Glomerular visceral epithelial cell (primary cell): ENCODE measurements around the gene PEPD.
"Not testable (repeated sequence)": the region's sequence is repeated elsewhere in the genome, so short reads cannot be mapped to it uniquely, and the experiment has no call there.

ENCODE experiments used
- DNase-seq: peaks from one replicate; pipeline ENCODE4 v3.0.0-alpha.2; 2016; ENCODE audit errors: extremely low spot score

PEPD gene

DNA sequence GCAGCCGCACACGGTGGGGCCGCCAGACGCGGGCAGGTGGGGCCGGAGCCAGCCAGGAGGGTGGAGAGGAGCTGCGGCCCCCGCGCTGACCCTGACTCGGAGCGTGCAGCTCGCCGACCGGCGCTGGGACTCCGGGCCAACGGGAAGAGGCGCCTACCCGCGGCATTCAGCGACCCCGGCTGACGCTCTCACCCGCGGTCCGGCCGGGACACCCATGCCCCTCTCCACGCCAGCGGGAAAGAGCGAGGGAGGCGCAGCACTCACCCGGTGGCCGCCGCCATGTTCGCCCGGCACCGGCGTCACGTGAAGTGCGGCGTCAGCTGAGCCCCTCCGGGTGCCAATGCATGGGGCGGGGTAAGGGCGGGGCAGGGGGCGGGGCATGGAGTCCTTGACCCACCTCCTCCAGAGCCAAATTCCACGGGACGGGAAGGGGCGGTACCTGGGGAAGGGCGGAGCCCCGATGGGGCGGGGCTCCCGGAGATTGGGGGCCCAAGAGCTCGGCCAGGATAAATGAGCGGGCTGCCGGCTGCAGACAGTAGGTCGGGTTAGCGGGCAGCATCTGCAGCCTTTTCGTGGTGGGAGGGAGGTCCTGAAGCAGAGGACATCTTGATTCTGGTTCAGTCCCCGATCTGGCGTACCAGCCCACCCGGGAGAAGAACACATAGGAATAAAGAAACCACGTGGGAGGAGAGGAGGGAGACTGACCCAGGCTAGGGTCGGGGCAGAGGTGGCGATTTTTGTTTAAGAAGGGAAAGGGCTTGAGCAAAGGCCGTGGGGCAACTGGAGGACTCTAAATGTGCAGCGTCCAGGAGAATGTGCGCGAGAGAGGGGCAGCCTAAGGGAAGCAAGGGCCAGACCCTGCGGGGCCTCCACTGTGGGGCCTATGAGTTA is at the start of gene PEPD:
PEPD (minus strand) TSS at position 312 of the 891 bp plus-strand sequence; CDS start at position 281, 31 bp downstream.
- DNase-seq, result peak; percentile 94

DNA sequence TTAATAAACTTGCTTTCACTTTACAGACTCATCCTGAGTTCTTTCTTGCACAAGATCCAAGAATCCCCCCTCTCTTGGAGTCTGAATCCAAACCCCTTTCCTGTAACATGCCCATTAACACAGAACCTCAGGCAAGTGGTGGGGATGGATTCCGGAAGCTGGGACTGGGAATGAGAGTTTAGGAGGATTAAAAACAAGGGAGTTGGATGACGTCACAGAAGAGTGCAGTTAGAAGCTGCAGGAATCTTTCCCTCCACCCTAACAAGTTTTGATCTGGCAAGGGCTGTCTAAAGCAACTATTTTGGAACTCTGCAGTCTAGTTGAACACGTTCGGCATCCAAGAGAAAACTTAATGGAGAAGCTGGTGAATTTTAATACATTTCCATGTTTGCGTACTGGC is 48.2 kb upstream of the PEPD start:
- DNase-seq, result no peak

DNA sequence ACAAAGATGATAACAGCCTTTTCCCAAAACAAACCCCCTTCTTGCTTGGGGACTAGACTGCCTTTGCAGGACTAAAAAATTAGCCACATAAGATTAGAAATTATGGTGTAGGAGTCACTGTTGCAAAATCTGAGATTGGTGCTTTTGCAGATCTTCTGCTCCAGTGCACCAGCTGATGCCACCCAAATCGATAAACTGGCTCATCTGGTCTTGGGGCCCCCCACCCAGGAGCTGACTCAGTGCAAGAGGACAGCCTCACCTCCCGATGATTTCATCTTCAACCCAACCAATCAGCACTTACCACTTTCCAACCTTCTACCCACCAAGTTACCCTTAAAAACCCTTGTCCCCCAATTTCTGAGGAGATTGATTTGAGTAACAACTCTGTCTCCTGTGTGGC is 47.1 kb upstream of the PEPD start:
- no peak for DNase-seq

DNA sequence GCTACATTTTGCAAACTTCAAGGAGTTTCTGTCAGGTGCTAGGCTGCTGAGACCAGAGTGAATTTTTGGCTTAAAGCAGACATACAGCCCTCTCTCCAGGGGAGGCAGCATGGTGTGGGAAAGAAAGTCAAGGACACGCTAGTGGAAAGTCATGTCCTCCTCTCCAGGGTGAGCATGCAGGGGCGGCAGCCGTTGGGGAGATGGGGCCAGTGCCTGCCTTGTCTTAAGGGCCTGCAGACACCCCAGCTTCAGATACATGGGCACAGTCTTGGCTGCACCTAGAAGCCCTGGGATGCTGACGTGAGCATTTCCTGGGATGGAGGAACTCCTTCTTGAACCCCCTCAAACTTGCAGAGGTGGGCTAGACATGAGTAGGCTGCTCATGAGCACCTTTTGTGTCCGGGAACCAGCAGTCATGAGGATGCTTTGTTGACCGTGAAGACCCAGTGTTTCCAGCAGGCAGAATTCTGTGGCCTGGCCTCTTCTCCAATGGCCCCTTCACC is 43.3 kb upstream of the PEPD start:
- DNase-seq, result no peak

DNA sequence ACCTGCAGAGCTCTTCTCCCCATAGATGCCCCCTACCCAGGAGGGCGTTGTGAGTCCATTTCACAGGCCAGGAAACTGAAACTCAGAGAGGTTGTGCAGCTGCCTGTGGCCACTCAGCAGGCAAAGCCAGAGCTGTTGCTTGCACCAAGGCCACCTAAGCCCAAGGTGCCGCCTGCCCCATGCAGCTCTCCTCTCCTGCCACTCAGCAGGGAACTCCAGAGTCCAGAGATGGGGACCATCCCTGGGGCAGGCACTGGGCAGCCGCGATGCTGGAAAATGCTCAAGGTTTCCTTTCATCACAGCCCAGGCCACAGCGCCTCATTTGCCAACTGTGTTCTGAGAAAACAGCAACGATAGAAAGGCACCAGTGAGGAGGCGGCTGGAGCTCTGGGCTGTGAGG is 41.0 kb upstream of the PEPD start:
- DNase-seq, result no peak

DNA sequence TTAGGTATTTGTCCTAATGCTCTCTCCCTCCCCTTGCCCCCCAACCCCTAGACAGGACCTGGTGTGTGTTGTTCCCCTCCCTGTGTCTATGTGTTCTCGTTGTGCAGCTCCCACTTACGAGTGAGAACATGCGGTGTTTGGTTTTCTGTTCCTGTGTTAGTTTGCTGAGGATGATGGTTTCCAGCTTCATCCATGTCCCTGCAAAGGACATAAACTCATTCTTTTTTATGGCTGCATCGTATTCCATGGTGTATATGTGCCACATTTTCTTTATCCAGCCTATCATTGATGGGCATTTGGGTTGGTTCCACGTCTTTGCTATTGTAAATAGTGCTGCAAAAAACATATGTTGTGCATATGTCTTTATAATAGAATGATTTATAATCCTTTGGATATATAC is 40.1 kb upstream of the PEPD start:
- DNase-seq, result not testable (repeated sequence)

DNA sequence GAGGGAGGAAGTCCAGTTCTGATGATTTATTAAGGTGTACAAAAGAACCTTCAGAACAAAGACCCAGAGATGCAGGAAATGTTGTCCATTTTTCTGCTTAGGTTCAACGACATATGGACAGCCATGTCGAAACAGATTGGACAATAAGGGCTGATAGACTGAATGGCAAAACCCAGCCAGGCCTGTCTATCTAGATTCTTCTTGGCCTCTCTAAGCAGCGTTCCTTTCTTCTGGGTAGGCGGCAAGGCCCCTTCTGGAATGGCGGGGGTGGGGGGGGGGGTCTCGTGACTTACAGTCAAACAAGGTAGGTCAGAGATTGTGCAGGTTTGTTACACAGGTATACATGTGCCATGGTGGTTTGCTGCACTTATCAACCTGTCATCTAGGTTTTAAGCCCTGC is 39.7 kb upstream of the PEPD start:
- no peak for DNase-seq

DNA sequence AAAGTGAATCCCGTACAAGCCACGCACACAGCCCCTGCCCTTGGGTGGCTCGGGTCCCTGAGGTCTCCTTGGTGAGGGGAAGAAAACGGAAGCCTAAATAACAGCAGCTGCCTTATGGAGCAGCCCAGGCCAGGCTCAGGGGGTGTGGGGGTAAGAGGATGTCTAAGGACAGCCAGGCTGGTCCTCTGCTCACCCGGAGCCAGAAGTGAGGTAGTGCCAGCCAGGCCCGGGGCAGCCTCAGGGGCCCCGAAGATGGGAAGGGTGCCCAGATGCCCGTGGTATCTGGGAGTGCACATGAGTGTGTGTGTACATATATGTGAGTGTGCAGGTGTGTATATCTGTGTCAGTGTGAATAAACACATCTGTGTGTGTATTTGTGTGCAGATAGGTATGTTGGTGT is 38.4 kb upstream of the PEPD start:
- no peak for DNase-seq

DNA sequence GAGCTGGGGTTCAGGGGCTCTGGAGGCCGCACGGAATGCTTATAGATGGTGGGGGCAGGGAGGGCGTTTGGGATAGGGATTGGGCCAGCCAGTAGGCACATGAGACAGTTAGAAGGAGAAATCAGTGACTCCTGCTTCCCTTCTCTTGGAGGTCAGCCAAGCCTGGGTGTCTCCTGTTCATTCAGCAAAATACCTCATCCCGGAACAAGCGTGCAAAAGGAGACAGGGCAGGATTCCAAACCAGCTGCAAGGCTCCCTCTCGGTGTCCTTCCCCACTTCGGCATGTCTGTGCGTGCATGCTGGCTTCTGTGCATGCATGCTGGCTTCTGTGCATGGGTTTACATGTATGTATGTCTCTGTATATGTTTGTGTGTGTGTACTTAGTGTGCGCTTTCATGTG is 37.3 kb upstream of the PEPD start:
- no peak for DNase-seq

DNA sequence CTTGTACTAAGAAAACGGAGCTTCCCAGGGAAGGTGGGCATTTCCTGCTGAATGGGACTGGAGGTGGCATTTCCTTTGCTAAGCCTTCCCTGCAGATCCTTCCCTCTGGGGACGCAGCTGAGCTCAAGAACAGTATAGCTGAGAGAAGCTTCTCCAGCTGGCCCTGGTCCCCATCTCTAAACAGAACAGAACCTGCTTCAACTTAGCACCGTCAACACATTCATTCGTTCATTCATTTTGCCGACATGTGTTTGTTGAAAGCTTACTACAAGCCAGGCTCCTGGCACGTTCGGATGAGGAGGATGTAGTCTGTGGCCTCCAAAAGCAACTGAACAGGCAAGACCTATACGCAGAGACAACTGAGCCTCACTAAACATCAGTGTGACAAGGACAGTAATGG is 36.6 kb upstream of the PEPD start:
- DNase-seq, result no peak

DNA sequence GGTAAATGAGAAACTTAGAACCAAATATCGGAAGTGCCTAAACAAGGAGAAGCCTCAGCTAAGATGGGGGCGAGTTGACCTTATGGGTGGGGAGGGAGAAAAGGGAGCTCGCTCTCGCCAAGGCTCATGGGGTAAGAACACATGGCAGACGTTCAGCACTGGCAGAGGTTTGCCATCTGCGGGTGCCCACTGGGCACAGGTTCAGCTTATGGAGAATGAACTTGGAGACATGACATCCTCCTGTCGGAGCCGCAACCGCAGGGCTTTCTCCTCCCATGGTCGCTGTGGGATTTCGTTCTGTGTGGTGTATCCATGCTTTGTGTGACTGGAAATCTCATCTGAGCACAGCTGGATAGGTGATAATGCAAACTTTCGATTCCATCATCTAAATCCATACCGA is 36.1 kb upstream of the PEPD start:
- no peak for DNase-seq

DNA sequence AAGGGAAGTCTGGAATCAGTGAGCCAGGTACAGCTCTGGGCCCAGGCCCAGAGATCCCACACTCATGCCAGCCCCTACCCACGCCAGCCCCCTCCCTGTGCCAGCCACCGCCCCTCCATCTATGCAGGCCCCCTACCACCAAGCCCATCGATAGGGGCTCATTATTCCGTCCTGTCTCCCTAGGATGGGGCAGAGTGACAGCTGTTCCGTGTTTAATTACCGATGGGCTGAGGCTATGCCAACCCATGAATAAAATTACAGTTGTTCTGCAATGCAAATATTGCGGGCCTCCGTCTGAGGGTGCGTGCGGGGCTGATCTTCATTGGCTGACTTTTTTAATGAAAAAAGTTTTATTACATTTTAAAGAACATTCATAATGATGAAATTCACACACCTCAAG is 35.6 kb upstream of the PEPD start:
- DNase-seq, result no peak

DNA sequence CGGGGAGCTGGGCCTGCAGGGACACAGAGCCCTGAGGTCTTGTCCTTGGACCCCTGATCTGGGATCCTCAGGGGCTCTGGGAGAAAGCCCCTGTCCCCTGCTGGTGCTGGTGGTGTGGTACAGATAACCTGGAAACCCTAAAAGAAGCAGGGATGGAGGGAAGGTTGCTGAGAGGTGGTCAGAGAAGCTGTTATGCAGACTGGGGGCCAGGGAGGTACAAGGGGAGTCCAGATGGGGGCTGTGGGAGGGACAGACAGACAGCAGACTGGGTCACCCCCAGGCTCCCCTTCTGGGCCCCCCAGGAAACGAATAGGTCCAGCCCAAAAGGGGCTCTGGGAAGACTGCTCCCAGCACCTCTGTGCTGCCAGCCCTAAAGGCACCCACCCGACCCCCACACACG is 34.7 kb upstream of the PEPD start:
- DNase-seq, result no peak

DNA sequence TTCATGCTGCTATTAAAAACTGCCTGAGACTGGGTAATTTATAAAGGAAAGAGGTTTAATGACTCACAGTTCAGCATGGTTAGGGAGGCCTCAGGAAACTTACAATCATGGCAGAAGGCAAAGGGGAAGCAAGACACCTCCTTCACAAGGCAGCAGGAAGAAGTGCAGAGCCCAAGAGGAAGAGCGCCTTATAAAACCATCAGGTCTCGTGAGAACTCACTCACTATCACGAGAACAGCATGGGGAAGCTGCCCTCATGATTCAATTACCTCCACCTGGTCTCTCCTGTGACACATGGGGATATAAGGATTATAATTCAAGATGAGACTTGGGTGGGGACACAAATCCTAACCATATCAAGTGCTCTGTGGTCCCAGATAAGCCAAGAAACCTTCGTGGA is 34.1 kb upstream of the PEPD start:
- not testable (repeated sequence) for DNase-seq

DNA sequence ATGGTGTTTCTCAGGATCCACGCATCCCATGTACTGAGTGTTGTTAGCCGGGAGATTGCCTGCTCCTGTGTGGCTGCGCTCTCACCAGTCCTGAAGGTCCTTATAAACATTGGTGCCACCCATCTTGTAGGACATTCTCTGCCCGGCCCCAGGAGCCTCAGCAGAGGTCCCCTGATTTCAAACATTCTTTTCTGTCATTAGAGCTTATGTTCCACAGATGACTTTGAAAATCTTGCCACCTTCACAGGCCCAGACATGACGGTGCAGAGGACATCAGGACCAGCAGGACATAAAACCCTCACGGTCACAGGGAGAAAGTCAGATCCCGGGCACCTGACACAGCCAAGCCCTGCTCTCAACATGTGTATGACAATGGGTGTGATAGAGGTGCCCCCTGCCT is 33.2 kb upstream of the PEPD start:
- DNase-seq, result no peak

DNA sequence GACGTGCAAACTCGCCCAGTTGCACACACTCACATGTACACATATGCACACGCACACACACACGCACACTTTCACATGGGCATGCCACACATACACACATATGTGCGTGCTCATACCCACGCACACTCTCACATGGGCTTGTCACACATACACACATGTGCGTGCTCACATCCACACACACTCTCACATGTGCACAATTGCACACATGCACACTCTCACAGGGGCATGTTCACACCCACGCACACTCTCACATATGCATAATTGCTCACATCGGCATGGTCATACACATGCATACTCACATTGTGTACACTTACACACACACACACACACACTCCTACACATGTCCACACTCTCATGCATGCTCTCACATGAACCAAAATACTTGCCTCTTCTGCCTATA is 32.8 kb upstream of the PEPD start:
- DNase-seq, result no peak

DNA sequence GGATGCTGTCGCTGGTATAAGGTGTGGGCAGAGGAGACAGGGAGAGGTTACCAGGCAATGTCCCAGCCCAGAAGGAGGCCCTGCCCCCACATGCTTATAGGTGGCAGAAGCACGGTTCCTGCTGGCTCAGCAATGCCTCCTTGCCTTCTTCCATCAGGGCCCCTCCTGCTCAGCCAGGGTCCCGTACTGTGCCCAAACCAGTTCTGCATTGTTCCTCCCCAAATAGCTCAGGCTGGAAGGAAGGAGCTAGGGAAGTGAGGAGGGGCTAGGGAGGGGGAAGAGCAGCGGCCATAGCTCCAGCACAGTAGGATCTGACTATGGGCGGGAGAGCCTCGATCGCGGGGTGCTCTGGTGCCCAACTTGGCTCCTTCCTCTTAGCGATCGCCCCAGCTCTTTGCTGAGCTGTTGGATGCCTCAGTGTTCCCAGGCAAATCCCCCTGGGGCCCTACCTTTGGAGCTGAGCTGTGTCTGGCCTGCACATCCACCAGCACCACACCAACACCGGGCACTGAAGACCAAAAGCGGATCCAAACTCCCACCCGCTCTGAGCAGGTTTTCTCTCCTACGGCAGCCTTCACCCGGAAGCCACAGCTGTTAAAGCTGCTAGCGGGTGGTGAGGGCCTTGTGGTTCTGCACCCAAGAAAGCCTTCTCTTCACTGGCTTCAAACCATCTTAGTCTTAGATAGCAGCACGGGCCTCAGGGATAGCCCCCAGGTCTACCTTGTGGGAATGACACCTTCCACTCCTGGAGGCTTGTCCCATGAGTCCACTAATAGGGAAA is 32.1 kb upstream of the PEPD start:
- no peak for DNase-seq

DNA sequence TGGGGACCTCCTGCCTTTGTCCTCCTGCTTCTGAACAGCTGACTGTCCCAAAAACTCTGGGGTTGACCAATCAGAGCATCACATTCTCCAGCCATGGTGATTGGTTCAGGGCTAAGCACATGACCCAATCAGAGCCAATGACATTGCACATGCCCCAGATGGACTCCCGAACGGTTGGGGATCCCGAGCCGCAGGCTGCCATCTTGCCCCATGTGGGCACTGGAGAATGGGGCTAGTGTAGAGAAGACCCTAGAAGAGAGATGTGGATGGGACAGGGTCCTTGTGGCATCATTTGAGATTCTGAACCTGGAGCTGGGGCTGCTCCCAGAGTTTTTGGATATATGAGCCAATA is 31.3 kb upstream of the PEPD start:
- no peak for DNase-seq

DNA sequence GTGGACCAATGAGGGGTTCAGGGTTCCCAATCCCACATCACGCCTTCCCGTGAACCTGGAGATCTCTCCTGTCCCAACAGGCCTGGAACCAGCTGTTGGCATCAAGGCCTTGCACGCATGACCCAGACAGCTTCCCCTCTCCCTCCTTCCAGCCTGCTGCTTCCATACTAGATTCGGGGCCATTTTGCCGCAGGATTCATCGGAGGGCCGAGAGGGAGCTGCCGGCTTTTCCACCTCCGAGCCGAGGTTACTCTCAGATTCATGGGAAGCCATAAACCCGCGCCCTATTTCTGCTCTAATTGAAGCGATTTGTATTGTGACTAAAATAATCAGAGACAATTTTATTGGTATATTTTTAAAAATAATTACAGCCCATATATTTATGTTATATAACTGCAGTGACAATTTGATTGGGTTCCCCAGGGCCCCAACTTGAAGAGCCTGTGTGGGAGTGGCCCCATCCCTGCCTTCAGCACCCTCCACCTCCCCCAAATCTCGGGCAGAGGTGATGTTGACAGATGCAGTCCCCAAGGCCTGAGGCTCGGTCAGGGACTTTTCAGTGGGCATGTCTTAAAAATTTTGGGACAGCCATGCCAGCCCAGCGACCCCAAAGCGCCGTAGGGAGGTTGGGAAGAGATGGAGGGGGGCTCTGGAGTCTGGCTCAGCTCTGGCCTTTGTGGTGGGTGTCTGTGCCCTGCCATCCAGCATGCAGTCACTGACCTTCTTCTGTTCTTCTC is 30.8 kb upstream of the PEPD start:
- no peak for DNase-seq

DNA sequence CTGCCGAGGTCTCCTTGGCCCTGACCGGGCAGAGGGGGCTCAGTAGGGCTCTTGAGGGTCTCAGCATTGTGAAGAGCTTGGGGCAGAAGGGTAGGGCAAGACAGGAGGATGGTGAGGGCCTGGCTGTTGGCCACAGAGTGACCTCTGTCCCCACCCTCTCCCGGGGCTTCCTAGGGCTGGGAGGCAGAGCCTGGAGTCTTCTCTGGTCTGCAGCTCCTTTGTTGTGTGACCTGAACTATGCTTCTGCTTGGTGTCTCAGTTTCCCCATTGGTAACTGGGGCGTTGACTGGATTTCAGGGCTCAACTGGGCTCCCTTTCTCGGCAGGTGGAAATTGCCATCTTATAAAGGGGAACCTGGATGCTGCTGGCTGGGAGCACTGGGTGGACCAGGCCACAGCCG is 30.1 kb upstream of the PEPD start:
- no peak for DNase-seq

DNA sequence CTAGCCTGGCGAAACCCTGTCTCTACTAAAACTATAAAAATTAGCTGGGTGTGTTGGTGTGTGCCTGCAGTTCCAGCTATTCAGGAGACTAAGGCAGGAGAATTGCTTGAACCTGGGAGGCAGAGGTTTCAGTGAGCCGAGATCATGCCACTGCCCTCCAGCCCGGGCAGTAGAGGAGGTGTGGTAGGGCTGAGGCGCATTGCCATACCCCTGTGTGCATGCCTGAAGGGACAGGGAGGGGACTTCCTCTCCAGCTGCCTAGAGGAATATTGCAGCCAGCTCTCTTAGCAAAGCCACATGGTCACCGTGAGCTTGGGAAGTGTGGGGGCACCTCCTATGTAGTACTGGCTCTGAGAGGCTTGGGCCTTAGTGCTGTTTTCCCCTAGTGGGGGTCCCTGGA is 29.2 kb upstream of the PEPD start:
- no peak for DNase-seq

DNA sequence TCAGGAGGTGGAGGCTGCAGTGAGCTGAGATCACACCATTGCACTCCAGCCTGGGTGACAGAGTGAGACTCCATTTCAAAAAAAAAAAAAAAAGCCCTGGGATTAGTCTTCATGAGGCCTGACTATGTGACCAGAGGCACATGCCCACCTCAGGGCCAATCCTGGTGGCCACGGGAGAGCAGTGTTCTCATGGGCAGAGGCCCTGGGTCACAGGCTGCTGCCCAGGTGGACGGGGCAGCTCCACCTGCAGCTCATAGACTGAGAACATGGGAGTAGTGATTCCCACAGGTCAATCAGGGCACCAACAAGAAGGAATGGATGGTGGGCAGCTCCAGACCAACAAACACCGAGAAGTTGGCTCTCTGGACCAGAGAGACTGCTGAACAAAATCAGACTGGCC is 26.1 kb upstream of the PEPD start:
- DNase-seq, result no peak
